ENCODE data around the gene STARD7.

The STARD7 gene

GRCh38 chr2:96239091-96239490, 30.5 kb upstream of the STARD7 start:
- H3K27ac ChIP-seq, result no peak overlapping the region
- H2AFZ ChIP-seq, result no peak overlapping the region
- peaks cover 19% of the 10 kb centered on the region for H3K79me2 ChIP-seq
- H3K4me3 ChIP-seq (ENCODE audit: low read depth, low read length), result no peak overlapping the region
- TF ChIP-seq, protein P1, sequence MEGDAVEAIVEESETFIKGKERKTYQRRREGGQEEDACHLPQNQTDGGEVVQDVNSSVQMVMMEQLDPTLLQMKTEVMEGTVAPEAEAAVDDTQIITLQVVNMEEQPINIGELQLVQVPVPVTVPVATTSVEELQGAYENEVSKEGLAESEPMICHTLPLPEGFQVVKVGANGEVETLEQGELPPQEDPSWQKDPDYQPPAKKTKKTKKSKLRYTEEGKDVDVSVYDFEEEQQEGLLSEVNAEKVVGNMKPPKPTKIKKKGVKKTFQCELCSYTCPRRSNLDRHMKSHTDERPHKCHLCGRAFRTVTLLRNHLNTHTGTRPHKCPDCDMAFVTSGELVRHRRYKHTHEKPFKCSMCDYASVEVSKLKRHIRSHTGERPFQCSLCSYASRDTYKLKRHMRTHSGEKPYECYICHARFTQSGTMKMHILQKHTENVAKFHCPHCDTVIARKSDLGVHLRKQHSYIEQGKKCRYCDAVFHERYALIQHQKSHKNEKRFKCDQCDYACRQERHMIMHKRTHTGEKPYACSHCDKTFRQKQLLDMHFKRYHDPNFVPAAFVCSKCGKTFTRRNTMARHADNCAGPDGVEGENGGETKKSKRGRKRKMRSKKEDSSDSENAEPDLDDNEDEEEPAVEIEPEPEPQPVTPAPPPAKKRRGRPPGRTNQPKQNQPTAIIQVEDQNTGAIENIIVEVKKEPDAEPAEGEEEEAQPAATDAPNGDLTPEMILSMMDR (IDR thresholded peaks at IDR 0.05), result no peak
- no peaks in the 10 kb centered on the region for H3K9me3 ChIP-seq (ENCODE audit: control insufficient read depth, low read length)
- H3K4me1 ChIP-seq, result no peaks in the 10 kb centered on the region
- no peak overlapping the region for H3K9ac ChIP-seq
- no peak overlapping the region for H3K4me2 ChIP-seq (ENCODE audit: low read length)
- no peaks in the 10 kb centered on the region for H3K36me3 ChIP-seq (ENCODE audit: control insufficient read depth, insufficient read depth, low read length)
- no peaks in the 10 kb centered on the region for H3K27me3 ChIP-seq (ENCODE audit: control insufficient read depth, insufficient read depth, low read length)

- Histone ChIP-seq H3K4me2 (ENCODE audit: low read length) (no peak overlapping the region), H3K27me3 (ENCODE audit: control insufficient read depth, insufficient read depth, low read length) (no peaks in the 10 kb centered on the region), H3K79me2 (peaks cover 18% of the 10 kb centered on the region), H3K27ac (no peak overlapping the region), H3K4me3 (ENCODE audit: low read depth, low read length) (no peak overlapping the region), H3K9me3 (ENCODE audit: control insufficient read depth, low read length) (no peaks in the 10 kb centered on the region), H3K9ac (no peak overlapping the region), H3K36me3 (ENCODE audit: control insufficient read depth, insufficient read depth, low read length) (no peaks in the 10 kb centered on the region), H2AFZ (no peak overlapping the region), H3K4me1 (no peaks in the 10 kb centered on the region)
- TF ChIP-seq, protein P1 (IDR thresholded peaks at IDR 0.05), result no peak
Measured at GRCh38 chr2:96238266-96238665, 29.6 kb upstream of the STARD7 start.

DNA sequence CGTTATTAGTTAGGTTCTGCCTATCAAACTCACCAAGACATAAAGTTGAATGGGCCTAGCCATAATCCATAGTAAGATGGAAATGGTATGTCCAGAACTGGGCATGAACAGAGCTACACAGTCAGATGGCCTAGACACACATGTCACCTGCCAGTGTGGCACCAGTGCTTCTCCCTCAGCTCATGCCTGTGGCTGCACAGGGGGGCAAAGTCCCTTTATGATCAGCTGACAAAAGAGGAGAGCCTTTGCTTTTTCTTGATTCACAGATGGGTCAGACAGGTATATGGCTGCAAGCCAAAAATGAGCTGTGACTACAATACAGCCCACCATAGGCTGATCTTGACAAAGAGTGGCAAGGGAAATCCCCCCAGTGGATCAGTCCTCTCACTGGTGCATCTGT, 28.3 kb upstream of the STARD7 start:
- peaks cover 22% of the 10 kb centered on the region for H3K79me2 ChIP-seq
- no peaks in the 10 kb centered on the region for H3K36me3 ChIP-seq (ENCODE audit: control insufficient read depth, insufficient read depth, low read length)
- H3K4me2 ChIP-seq (ENCODE audit: low read length), result no peak overlapping the region
- no peaks in the 10 kb centered on the region for H3K4me1 ChIP-seq
- no peak overlapping the region for H3K9ac ChIP-seq
- TF ChIP-seq, protein P1 (IDR thresholded peaks at IDR 0.05), result no peak
- no peak overlapping the region for H3K4me3 ChIP-seq (ENCODE audit: low read depth, low read length)
- no peak overlapping the region for H3K27ac ChIP-seq
- no peaks in the 10 kb centered on the region for H3K9me3 ChIP-seq (ENCODE audit: control insufficient read depth, low read length)
- H3K27me3 ChIP-seq (ENCODE audit: control insufficient read depth, insufficient read depth, low read length), result no peaks in the 10 kb centered on the region
- H2AFZ ChIP-seq, result no peak overlapping the region

DNA sequence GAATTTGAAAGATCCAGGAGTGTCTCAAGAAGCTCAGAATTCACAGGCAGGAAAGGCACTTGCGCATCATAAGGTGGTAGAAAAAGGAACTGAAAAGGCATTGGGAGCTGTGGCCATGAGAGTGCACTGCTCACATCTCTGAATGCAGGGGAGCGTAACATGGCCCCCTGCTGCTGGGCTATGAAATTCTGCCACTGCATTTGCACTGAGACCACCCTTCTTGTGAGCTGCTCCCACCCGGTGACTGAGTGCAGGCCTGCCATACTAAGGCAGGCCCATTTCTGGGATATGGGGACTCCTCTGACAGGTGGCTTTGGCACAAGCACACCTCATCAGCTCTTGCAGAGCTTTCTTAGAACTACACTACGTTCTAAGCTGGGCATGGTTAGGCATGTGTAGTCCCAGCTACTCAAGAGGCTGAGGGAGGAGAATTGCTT, 25.3 kb upstream of the STARD7 start:
- H3K27me3 ChIP-seq (ENCODE audit: control insufficient read depth, insufficient read depth, low read length), result no peaks in the 10 kb centered on the region
- H3K4me2 ChIP-seq (ENCODE audit: low read length), result no peak overlapping the region
- H3K9ac ChIP-seq, result no peak overlapping the region
- H2AFZ ChIP-seq, result no peak overlapping the region
- no peak overlapping the region for H3K27ac ChIP-seq
- H3K9me3 ChIP-seq (ENCODE audit: control insufficient read depth, low read length), result no peaks in the 10 kb centered on the region
- no peak overlapping the region for H3K4me3 ChIP-seq (ENCODE audit: low read depth, low read length)
- peaks cover 18% of the 10 kb centered on the region for H3K79me2 ChIP-seq
- no peaks in the 10 kb centered on the region for H3K36me3 ChIP-seq (ENCODE audit: control insufficient read depth, insufficient read depth, low read length)
- TF ChIP-seq, protein P1 (IDR thresholded peaks at IDR 0.05), result no peak
- H3K4me1 ChIP-seq, result no peaks in the 10 kb centered on the region

DNA sequence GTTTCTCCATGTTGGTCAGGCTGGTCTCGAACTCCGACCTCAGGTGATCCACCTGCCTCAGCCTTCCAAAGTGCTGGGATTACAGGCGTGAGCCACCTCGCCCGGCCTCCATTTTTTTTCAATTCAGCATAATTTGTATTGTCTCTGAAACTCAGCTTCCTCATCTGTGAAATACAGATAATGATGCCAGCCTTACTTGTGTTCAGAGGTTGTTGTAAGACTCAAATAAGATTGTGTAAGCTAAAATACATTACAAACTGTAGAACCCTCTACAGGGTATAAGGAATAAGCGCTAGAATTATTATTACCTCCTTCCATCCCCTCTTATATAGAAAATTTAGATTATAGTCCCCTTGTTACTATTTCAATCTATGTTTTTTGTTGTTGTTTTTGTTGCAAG, 24.8 kb upstream of the STARD7 start:
- Histone ChIP-seq H3K4me1 (no peaks in the 10 kb centered on the region), H3K27ac (no peak overlapping the region), H3K4me2 (ENCODE audit: low read length) (no peak overlapping the region), H2AFZ (no peak overlapping the region), H3K9ac (no peak overlapping the region), H3K79me2 (peaks cover 18% of the 10 kb centered on the region), H3K27me3 (ENCODE audit: control insufficient read depth, insufficient read depth, low read length) (no peaks in the 10 kb centered on the region), H3K36me3 (ENCODE audit: control insufficient read depth, insufficient read depth, low read length) (no peaks in the 10 kb centered on the region), H3K9me3 (ENCODE audit: control insufficient read depth, low read length) (no peaks in the 10 kb centered on the region), H3K4me3 (ENCODE audit: low read depth, low read length) (no peak overlapping the region)
- TF ChIP-seq, protein P1 (IDR thresholded peaks at IDR 0.05), result no peak

Data from parathyroid adenoma (tissue), 2 donors.